CD4-positive, CD25-positive, alpha-beta regulatory T cell (primary cell): ENCODE results near the gene UBD. TPM values are rescaled to one million over a fixed set of nuclear protein-coding genes. Genes with fewer than 3 reads are reported as not detected.
A peak's percentile ranks its signal among the peaks of the same experiment; 100 is the strongest.

ENCODE experiments used
- ATAC-seq, 2 donors: fragments of 150-1000 bp; cut with Tn5 transposase; one replicate each; pipeline ENCODE4 v1.10.0; 2021; ENCODE audit warnings: low read depth in 2 of 2, moderate number of reproducible peaks in 2 of 2, moderate library complexity in 1 of 2
- DNase-seq, 3 donors: peaks; one replicate each; pipeline versions ENCODE4 v3.0.0 to v3.0.0-alpha.2; 2012 to 2022; ENCODE audit warnings: mixed read lengths in 1 of 3
- H3K27ac ChIP-seq: one replicate; pipeline ENCODE4 v1.7.0; 2013; ENCODE audit warnings: mild to moderate bottlenecking, low read length; ENCODE audit not compliant: insufficient read depth, poor library complexity, severe bottlenecking
- H3K27me3 ChIP-seq: one replicate; pipeline ENCODE4 v1.7.0; 2013; ENCODE audit warnings: low read length; ENCODE audit not compliant: control insufficient read depth, insufficient read depth
- H3K36me3 ChIP-seq: one replicate; pipeline ENCODE4 v1.7.0; 2013; ENCODE audit warnings: mild to moderate bottlenecking, low read length, moderate library complexity; ENCODE audit not compliant: control insufficient read depth, insufficient read depth
- H3K4me1 ChIP-seq: 2 replicates; pipeline ENCODE4 v1.7.0; 2013; ENCODE audit warnings: mild to moderate bottlenecking, low read length; ENCODE audit not compliant: insufficient read depth, control insufficient read depth, poor library complexity, severe bottlenecking
- H3K4me3 ChIP-seq: one replicate; pipeline ENCODE4 v1.7.0; 2013; ENCODE audit warnings: low read depth, mild to moderate bottlenecking, low read length, moderate library complexity
- H3K9me3 ChIP-seq, 2 experiments: 1 replicate in 1 of 2; 2 replicates in 1 of 2; pipeline ENCODE4 v1.7.0; 2013; ENCODE audit warnings: low read length in 2 of 2, mild to moderate bottlenecking in 1 of 2, moderate library complexity in 1 of 2; ENCODE audit not compliant: control insufficient read depth in 2 of 2
- H3K27ac Mint-ChIP-seq, 3 donors: one replicate each; pipeline ENCODE4 v1.8.0; 2020 to 2022; ENCODE audit warnings: mild to moderate bottlenecking in 3 of 3, mixed read lengths in 3 of 3, moderate library complexity in 2 of 3
- H3K27me3 Mint-ChIP-seq: one replicate; pipeline ENCODE4 v1.8.0; 2022; ENCODE audit warnings: mild to moderate bottlenecking, mixed read lengths
- H3K36me3 Mint-ChIP-seq: one replicate; pipeline ENCODE4 v1.8.0; 2020; ENCODE audit warnings: mixed read lengths
- H3K4me1 Mint-ChIP-seq, 4 donors: one replicate each; pipeline ENCODE4 v1.8.0; 2020 to 2022; ENCODE audit warnings: mixed read lengths in 4 of 4, mild to moderate bottlenecking in 1 of 4
- H3K4me3 Mint-ChIP-seq, 4 donors: one replicate each; pipeline ENCODE4 v1.8.0; 2020 to 2022; ENCODE audit warnings: mild to moderate bottlenecking in 4 of 4, mixed read lengths in 4 of 4, moderate library complexity in 3 of 4
- H3K9me3 Mint-ChIP-seq, 7 donors: one replicate each; pipeline ENCODE4 v1.8.0; 2020 to 2022; ENCODE audit warnings: mixed read lengths in 7 of 7, mild to moderate bottlenecking in 3 of 7, moderate library complexity in 2 of 7
- polyA plus RNA-seq, 4 donors: library from polyadenylated mRNA; unstranded; fragments of 300-500 nt; fragmentation: Illumina TruSeq; gene quantifications; one replicate each; pipeline ENCODE4 v1.2.3, GENCODE V29; 2021
- total RNA-seq: library from RNA; stranded (reverse); gene quantifications from one replicate; pipeline ENCODE4 v1.2.3, GENCODE V29; 2022

Gene UBD
- total and polyA plus RNA-seq, 5 donors from 2014 or later, result not detected

DNA sequence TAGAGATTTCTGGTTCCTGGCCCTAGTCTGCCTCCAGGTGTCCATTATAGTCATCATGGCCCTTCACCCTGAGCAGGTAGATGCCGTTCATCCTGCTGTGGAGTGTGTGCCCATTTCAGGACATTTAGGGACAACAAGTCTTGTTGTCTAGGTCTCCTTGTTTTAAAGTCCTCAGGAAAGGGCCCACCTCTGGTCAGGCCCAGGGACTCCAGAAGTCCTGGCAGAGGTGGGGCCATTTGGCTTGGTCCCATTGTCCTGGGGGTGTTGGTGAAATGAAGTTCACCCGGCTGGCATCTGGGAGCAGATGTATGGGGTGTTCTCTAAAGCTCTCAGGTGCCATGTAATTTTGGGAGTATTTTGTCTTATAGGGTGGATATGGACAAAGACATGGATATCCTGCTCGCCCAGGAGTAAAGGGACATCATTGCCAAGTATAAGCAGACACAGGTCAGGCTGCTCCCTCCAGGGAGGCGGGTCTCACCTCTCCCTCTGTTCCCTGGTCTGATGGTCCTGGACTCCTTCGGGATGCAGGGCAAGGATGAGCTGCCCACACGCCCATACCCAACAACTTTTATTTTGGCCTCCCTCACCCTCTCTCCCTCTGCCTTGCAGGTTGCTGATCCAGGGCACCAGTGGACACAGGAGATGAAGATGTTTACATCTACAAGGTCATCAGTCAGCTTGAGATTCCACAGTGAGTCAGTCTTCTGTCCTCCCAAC lies 40.1 kb downstream of the UBD start:
- Mint-ChIP-seq H3K4me3 (no peak overlapping the region), H3K36me3 (no peaks in the 10 kb centered on the region)
- ATAC-seq, result no peak

DNA sequence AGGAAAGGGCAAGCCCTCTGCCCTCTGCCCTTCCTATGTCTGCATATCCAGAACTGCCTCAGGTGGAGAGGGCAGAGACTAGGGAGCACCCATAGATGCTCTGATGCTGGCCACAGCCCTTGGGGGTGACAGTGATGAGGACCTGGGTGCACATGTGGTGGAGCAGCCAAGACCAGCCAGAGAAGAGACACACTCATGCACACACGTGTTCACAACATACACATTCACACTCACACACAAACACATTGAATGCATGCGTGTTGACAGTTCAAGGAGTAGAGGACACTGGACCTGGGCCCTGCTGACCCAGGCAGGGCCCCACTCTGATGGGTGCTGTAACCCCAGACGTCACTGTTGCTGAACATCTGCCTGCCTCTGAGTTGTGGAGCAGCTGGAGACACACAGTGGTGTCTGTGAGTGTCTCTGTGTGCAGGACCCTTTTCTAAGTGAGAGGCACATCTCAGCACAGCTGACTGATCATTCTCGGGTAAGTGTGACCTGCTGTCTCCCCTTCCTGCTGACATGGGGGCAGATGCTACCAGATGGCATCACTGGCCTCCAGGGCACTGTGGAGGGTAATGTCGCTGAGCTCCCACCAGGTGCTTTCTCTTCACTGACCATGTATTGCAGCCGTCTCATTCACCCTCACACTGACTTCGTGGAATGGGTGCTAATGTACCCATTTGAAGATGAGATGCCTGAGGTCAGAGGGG lies 41.6 kb downstream of the UBD start:
- DNase-seq (no peak), ATAC-seq (no peak)
- H3K4me3 ChIP-seq, result no peak overlapping the region
- Mint-ChIP-seq H3K9me3 (peaks cover 0 to 1% (median 0%) of the 10 kb centered on the region in 7 donors), H3K4me3 (no peak overlapping the region), H3K4me1 (peaks cover 5 to 10% (median 8%) of the 10 kb centered on the region in 4 donors), H3K27me3 (peaks cover 18% of the 10 kb centered on the region), H3K36me3 (no peaks in the 10 kb centered on the region), H3K27ac (no peak overlapping the region)
- no peaks in the 10 kb centered on the region for H3K4me1 ChIP-seq
- H3K27ac ChIP-seq, result no peak overlapping the region
- no peaks in the 10 kb centered on the region for H3K9me3 ChIP-seq
- no peaks in the 10 kb centered on the region for H3K36me3 ChIP-seq
- H3K27me3 ChIP-seq, result peaks cover 3% of the 10 kb centered on the region

More for the DNA sequence above, 40.1 kb downstream of the UBD start:
- peaks cover 3% of the 10 kb centered on the region for H3K27me3 ChIP-seq
- no peak overlapping the region for H3K27ac ChIP-seq
- H3K4me1 ChIP-seq, result no peaks in the 10 kb centered on the region
- DNase-seq, result no peak
- H3K36me3 ChIP-seq, result no peaks in the 10 kb centered on the region
- no peaks in the 10 kb centered on the region for H3K9me3 ChIP-seq
- Mint-ChIP-seq H3K27me3 (peaks cover 22% of the 10 kb centered on the region), H3K9me3 (peaks cover 0 to 1% (median 0%) of the 10 kb centered on the region in 7 donors), H3K4me1 (peaks cover 5 to 10% (median 8%) of the 10 kb centered on the region in 4 donors), H3K27ac (peak overlapping the region in 1 of 3 donors; percentile 67)
- H3K4me3 ChIP-seq, result no peak overlapping the region

DNA sequence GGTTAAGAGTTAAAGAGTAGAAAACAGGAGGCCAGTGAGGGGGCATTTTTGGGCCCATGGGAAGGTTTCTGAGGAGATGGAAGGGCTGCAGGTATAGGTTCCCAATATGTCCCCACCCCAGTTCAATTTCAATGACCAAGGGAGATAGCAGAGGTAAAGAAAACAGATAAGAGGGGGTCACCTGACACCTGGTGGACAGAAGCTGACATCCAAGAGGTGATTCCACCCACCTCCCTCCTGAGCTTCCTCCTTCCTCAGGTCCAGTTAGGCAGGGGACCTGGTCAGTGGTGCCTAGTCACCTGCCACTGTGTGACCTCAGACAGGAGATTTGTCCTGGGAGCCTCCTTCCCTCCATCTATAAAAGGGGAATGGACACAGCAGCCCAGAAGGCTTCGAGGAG lies 42.3 kb downstream of the UBD start:
- Mint-ChIP-seq H3K27ac (no peak overlapping the region), H3K4me3 (no peak overlapping the region), H3K9me3 (peaks cover 0 to 1% (median 0%) of the 10 kb centered on the region in 7 donors), H3K36me3 (no peaks in the 10 kb centered on the region), H3K4me1 (peaks cover 5 to 10% (median 8%) of the 10 kb centered on the region in 4 donors), H3K27me3 (peaks cover 14% of the 10 kb centered on the region)
- Histone ChIP-seq H3K9me3 (no peaks in the 10 kb centered on the region), H3K27ac (no peak overlapping the region), H3K4me1 (no peaks in the 10 kb centered on the region), H3K36me3 (no peaks in the 10 kb centered on the region), H3K4me3 (no peak overlapping the region), H3K27me3 (peaks cover 3% of the 10 kb centered on the region)
- DNase-seq (no peak), ATAC-seq (no peak)

DNA sequence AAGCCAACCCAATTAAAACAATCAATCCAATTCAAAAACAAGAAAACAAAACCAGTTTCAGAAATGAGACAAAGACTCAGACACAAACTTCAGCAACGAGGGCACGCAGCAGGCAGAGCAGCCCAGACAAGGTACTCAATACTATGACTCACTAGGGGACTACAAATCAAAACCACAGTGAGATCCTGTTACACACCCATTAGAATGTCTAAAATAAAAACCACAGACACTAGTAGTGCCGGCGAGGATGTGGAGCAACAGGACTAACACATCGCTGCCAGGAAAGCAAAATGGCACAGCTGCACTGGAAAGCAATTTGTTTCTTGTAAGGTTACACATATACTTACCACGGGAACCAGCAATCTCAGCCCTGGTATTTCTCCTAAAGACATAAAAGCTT lies 43.4 kb downstream of the UBD start:
- Mint-ChIP-seq H3K27ac (peak overlapping the region in 1 of 3 donors; percentile 29), H3K36me3 (no peaks in the 10 kb centered on the region), H3K4me3 (no peak overlapping the region), H3K27me3 (peaks cover 17% of the 10 kb centered on the region), H3K9me3 (peaks cover 0 to 1% (median 0%) of the 10 kb centered on the region in 7 donors), H3K4me1 (peaks cover 5 to 10% (median 8%) of the 10 kb centered on the region in 4 donors)
- no peaks in the 10 kb centered on the region for H3K27me3 ChIP-seq
- no peak overlapping the region for H3K4me3 ChIP-seq
- H3K27ac ChIP-seq, result no peak overlapping the region
- DNase-seq, result peak in 2 of 3 donors; percentile 18 to 81
- H3K4me1 ChIP-seq, result no peaks in the 10 kb centered on the region
- peak; percentile 93 to 97 for ATAC-seq
- H3K9me3 ChIP-seq, result no peaks in the 10 kb centered on the region
- H3K36me3 ChIP-seq, result no peaks in the 10 kb centered on the region

DNA sequence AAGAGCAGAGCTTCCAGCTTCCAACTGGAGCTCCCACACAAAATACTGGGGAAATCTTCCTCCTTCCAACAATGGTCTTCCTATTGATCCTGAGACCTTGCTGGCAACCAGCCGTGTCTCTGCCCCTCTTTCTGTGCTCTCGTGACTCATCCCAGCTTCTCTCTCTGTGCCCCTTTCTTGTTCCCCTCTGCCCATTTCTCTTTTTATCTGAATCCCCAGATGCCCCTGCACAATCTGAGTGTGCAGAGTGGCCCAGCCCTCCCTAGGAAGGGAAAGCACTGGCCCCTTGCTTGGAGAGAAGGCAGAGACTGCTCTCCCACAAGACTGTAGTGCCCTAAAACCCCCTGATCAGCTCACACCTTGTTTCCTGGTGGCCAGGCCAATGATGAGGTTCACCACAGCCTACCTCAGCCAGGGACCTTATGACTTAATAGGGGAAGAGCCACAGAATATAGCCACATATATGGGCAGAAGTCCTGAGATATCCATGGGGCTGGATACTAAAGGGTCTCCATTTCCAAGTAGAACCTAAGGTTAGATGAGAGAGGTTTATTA lies 48.7 kb downstream of the UBD start:
- Histone ChIP-seq H3K27ac (no peak overlapping the region), H3K4me3 (no peak overlapping the region), H3K27me3 (no peaks in the 10 kb centered on the region), H3K9me3 (no peaks in the 10 kb centered on the region), H3K36me3 (no peaks in the 10 kb centered on the region), H3K4me1 (no peaks in the 10 kb centered on the region)
- no peak for DNase-seq
- Mint-ChIP-seq H3K27ac (peak overlapping the region in 2 of 3 donors; percentile 31 to 60), H3K36me3 (no peaks in the 10 kb centered on the region), H3K4me3 (no peak overlapping the region), H3K27me3 (peaks cover 10% of the 10 kb centered on the region), H3K4me1 (peaks cover 0 to 14% (median 3%) of the 10 kb centered on the region in 4 donors), H3K9me3 (peaks cover 0 to 2% (median 0%) of the 10 kb centered on the region in 7 donors)
- ATAC-seq, result no peak

DNA sequence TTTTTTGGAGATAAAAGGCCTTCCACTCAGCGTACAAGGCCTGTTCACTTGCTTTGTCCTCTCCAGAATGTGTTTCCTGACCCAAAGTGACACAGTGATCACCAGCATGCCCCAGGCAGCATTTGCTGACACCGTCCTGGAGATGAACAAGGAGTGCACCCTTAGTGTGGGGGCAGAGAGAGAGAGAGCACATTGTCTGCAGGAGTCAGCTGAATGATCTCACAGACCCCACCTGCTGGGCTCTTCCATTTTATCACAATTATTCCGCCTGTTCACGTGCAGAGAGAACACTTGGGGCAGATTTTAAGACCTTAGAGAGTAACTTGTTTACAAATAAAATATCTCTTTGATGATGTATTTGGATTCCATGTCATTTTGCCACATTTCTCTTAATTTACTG lies 49.3 kb downstream of the UBD start:
- ATAC-seq, result no peak
- H3K9me3 Mint-ChIP-seq, result peaks cover 0 to 2% (median 0%) of the 10 kb centered on the region in 7 donors
- no peak for DNase-seq
- Histone ChIP-seq H3K36me3 (no peaks in the 10 kb centered on the region), H3K4me3 (no peak overlapping the region), H3K27ac (no peak overlapping the region), H3K9me3 (no peaks in the 10 kb centered on the region), H3K27me3 (no peaks in the 10 kb centered on the region), H3K4me1 (no peaks in the 10 kb centered on the region)
- no peak overlapping the region for H3K27ac Mint-ChIP-seq
- H3K36me3 Mint-ChIP-seq, result no peaks in the 10 kb centered on the region
- H3K4me3 Mint-ChIP-seq, result no peak overlapping the region
- peaks cover 10% of the 10 kb centered on the region for H3K27me3 Mint-ChIP-seq
- H3K4me1 Mint-ChIP-seq, result peaks cover 0 to 12% (median 1%) of the 10 kb centered on the region in 4 donors

DNA sequence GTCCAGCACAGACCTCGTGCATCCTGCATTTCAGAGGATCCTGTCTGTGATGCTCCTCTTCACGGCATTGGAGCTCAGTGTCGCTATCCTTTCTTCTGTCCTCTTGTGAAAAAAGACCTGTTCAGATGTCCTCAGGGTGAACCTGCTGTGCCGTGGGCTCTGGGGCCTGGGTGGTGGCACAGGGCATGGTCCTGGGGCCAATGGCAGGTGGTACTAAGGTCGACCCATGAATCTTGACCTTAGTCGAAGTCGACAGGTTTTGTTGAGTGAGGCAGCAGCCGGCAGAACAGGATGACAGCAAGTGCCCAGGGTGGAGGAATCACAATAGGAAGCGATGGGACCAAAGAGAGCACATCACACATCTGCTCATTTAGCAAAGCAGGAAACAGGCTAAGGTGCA lies 49.8 kb downstream of the UBD start:
- Histone ChIP-seq H3K4me3 (no peak overlapping the region), H3K27ac (no peak overlapping the region), H3K27me3 (no peaks in the 10 kb centered on the region), H3K4me1 (no peaks in the 10 kb centered on the region), H3K36me3 (no peaks in the 10 kb centered on the region), H3K9me3 (no peaks in the 10 kb centered on the region)
- Mint-ChIP-seq H3K27me3 (peaks cover 10% of the 10 kb centered on the region), H3K9me3 (peaks cover 0 to 3% (median 0%) of the 10 kb centered on the region in 7 donors), H3K4me1 (peaks cover 0 to 12% (median 0%) of the 10 kb centered on the region in 4 donors), H3K36me3 (no peaks in the 10 kb centered on the region), H3K4me3 (no peak overlapping the region), H3K27ac (no peak overlapping the region)
- ATAC-seq (no peak), DNase-seq (no peak)
